HG03439 (cell line): ENCODE data around the gene AHNAK2.

ENCODE experiments used
- ATAC-seq: cut with Tn5 transposase; IDR thresholded peaks from one replicate; pipeline ENCODE4 v1.9.1; 2021; ENCODE audit warnings: mild to moderate bottlenecking, moderate library complexity; ENCODE audit not compliant: unreplicated experiment

The AHNAK2 gene

GRCh38 chr14:104989236-104989950 is 11.2 kb upstream of the AHNAK2 start:
- ATAC-seq = no peak

GRCh38 chr14:104986487-104987164 is 8.5 kb upstream of the AHNAK2 start:
- ATAC-seq = no peak

GRCh38 chr14:104985675-104986486 is 7.7 kb upstream of the AHNAK2 start, which contains the start of gene CLBA1:
Gene CLBA1 (plus strand): TSS chr14:104985788. CDS start chr14:104986432, 644 bp downstream.
- peak; percentile 92 for ATAC-seq

GRCh38 chr14:104984056-104984894 is 6.1 kb upstream of the AHNAK2 start:
- no peak for ATAC-seq

GRCh38 chr14:104983231-104983721 is 5.1 kb upstream of the AHNAK2 start:
- no peak for ATAC-seq

GRCh38 chr14:104982548-104983230 is 4.5 kb upstream of the AHNAK2 start:
- ATAC-seq = no peak

GRCh38 chr14:104981699-104982541 is 3.7 kb upstream of the AHNAK2 start:
- ATAC-seq = no peak

GRCh38 chr14:104980611-104981531 is 2.7 kb upstream of the AHNAK2 start:
- ATAC-seq = no peak

- ATAC-seq = no peak
Observed at GRCh38 chr14:104979758-104980610, 1.8 kb upstream of the AHNAK2 start.

- no peak for ATAC-seq
Observed at GRCh38 chr14:104978746-104979691, 845 bp upstream of the AHNAK2 start.

GRCh38 chr14:104977008-104977680 is 1.0 kb downstream of the AHNAK2 start:
- no peak for ATAC-seq

- ATAC-seq = no peak
Observed at GRCh38 chr14:104976198-104977007, 1.8 kb downstream of the AHNAK2 start.

GRCh38 chr14:104975481-104976197 is 2.5 kb downstream of the AHNAK2 start:
- ATAC-seq = no peak
